ENCODE data around the gene ME1.
"Not testable (repeated sequence)": the region's sequence is repeated elsewhere in the genome, so short reads cannot be mapped to it uniquely, and the experiment has no call there.

ME1 gene

DNA sequence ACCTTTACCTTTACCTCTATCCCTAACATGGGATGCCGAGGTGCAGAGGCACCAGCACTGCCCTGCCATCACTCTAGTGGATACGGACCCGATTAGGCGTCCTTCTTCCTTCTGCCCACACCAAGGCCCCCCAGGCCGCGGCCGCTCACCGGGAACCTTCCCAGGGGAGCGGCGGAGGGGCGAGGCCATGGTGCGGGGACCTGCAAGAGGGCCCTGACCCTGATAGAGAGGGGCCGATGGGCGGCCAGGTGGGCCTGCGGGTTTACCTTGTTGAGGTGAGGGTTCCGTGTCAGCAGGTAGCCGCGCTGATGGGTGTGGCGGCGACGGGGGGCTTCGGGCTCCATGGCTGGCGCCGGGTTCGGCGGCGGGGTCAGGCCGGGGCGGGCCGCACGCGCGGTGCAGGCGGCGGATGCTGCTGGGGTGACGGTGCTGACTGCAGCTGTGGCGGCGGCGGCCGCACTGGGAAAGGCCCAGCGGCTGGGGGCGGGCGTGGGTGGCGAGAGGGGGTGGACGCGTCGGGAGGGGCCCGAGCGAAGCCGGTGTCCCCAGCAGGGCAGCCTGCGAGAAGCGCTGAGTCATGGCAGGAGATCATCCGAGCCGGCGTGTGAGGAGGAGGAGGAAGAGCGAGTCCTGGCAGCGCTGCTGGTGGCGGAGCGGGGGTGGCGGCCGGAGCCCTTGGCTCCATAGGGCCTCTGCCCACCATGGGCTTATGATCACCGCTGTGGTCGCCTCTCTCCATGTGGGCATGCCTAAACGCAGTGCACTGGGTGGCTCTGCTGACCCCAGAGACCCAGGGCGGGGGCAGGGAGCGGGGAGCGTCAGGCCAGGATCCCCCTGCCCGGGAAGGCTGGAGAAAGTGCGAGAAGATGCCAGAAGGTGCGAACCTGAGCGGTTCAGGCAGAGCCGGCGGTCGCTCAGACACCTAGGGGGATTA lies at the start of gene ME1:
Gene ME1 (minus strand): TSS at position 441 of the 934 bp plus-strand sequence. CDS start 97 bp downstream, at position 344.
- DNase-seq, result peak; percentile 70

GRCh38 chr6:83480470-83480869 lies 49.6 kb upstream of the ME1 start:
- no peak for DNase-seq

- DNase-seq, result no peak
Observed at GRCh38 chr6:83479389-83479788, 48.5 kb upstream of the ME1 start.

DNA sequence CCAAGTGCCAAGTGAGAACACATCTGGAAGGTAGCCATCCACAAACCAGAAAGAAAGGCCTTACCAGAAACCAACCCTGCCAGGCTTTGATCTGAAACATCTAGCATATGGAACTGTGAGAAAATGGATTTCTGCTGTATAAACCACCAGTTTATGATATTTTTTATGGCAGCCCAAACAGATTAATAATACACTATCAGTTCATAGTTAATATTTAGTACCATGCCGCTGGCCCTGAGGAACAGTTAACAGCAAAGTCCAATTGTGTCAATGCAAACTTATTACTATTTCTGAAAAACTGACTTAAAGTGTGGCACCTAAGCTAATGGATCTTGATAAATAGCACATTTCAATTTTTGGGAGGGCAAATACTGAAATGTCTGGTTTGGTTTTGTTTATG lies 46.1 kb upstream of the ME1 start:
- DNase-seq, result no peak

DNA sequence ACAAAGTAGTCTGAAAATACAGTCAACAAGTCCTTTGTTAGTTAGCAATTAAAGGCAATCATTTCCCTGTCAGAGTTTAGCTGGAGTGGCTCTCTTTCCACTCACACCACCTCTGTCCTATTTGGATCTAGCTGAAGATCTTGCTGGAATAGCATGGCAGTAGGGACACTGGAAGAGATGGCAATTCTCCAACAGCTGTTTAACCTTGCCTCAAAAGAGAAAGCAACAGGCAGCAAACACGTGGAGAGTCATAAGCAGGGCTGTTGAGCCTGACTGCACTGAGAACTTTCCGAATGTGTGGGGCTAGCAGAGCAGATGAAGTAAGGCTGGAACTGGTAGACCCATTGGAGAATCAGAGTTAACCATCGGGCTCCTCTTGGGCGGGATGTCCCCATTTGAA lies 43.5 kb upstream of the ME1 start:
- DNase-seq, result no peak

DNA sequence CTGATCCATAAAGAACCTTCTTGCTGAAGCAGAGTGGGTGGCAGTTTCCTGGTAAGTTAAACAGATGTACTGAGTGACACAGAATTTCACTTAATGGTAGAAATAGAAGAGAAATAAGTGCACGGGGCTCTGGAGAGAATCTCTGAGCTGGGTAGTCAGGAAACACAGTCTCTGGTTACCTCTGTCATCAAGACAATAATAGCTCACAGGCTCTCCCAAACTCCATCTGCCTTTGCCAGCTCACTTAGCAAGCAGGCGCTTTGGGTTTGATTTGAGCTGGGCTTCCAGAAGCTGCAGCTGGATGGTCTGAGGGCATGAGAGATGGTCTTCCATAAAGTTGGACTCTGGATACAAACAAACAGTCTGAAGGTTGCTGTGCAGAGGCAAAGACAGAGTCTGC lies 41.9 kb upstream of the ME1 start:
- DNase-seq, result no peak

DNA sequence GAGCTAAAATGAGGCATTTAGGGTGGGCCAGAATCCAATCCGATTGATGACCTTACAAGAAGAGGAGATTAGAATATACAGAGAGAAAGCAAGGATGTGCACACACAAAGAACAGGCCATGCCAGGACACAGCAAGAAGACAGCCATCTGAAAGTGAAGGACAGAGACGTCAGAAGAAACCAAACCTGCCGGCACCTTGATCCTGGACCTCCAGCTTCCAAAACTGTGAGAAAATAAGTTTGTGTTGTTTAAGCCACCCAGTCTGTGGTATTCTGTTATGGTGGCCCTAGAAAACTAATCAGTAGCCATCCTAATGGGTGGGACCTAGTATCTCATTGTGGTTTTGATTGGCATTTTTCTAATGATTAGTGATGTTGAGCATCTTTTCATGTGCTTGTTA lies 39.7 kb upstream of the ME1 start:
- no peak for DNase-seq

DNA sequence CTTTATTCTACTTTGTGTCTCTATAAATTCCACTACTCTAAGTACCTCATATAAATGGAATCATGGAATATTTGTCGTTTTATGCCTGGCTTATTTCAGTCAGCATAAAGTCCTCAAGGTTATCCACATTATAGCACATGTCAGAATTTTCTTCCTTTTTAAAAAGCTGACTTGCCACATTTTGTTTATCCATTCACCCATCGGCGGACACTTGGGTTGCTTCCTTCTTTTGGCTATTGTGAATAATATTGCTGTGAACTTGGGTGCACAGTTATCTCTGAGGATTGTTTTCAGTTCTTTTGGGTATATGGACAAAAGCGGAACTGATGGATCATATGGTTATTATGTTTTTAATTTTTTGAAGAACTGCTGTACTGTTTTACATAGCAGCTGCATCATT lies 39.1 kb upstream of the ME1 start:
- DNase-seq, result no peak

DNA sequence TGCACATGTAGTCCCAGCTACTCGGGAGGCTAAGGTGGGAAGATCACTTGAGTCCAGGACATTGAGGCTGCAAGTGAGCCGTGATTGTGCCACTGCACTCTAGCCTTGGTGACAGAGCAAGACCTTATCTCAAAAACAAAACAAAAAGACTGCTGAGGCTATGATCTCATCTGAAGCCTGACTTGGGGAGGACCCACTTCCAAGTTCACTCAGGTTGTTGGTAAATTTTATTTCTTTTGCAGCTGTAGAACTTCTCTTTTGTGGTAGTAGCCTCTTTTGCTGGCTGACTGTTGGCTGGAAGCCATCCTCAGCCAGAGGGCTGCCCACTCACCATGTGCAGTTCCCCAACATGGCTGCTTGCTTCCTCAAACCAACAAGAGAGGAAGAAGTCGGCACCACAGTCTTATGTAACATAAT lies 36.8 kb upstream of the ME1 start:
- peak; percentile 60 for DNase-seq

- no peak for DNase-seq
Observed at GRCh38 chr6:83466328-83466727, 35.5 kb upstream of the ME1 start.

- DNase-seq, result no peak
Observed at GRCh38 chr6:83464381-83465140, 33.7 kb upstream of the ME1 start.

- no peak for DNase-seq
Observed at GRCh38 chr6:83463886-83464285, 33.0 kb upstream of the ME1 start.

- no peak for DNase-seq
Observed at GRCh38 chr6:83462524-83462923, 31.7 kb upstream of the ME1 start.

- DNase-seq, result no peak
Observed at GRCh38 chr6:83461438-83461837, 30.6 kb upstream of the ME1 start.

GRCh38 chr6:83459663-83460062 lies 28.8 kb upstream of the ME1 start:
- no peak for DNase-seq

DNA sequence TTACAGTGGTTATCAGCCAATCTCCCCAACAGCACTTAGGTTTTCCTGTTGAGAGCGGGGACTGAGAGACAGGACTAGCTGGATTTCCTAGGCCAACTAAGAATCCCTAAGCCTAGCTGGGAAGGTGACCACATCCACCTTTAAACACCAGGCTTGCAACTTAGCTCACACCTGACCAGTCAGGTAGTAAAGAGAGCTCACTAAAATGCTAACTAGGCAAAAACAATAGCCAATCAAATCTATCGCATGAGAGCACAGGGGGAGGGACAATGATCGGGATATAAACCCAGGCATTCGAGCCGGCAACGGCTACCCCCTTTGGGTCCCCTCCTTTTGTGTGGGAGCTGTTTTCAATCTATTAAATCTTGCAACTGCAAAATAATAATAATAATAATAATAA lies 19.2 kb upstream of the ME1 start:
- not testable (repeated sequence) for DNase-seq

DNA sequence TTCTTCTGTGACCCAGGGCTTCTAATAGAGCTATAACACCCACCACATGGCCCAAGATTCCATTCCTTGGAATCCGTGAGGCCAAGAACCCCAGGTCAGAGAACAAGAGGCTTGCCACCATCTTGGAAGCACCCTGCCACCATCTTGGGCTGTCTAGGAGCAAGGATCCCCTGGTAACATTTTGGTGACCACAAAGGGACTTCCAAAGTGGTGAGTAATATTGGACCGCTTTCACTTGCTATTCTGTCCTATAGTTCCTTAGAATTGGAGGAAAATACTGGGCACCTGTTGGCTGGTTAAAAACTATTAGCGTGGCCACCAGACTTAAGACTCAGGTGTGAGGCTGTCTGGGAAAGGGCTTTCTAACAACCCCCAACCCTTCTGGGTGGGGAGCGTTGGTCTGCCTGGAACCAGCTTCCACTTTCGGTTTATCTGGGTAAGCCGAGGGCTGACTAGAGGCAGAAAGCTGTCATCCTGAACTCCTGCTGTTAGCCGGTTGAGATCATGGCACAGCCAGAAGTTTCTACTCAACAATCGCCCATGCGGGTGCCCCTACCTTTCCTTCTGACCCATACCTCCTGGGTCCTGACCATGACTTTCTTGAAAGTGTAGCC lies 13.3 kb upstream of the ME1 start:
- DNase-seq, result not testable (repeated sequence)

- no peak for DNase-seq
Observed at GRCh38 chr6:83443516-83443915, 12.7 kb upstream of the ME1 start.

DNA sequence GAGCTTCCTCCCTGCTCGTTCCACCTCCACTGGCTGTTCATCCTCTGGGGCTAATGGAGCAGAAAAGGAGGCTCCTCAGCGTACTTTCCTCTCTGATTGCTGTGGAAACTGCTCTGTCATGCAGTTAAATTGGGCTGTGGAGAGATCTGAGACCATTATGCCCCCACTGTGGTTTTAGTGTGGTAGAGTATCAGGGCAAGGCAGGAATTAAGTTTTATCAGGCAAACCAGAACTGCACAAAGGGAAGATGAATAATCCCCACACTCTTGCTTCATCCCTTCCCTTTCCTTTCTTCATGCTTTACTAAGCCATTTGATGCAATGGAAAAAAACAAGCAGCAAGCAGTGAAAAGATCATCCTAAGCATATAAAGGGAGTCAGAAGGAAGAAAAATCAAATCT lies 11.9 kb upstream of the ME1 start:
- no peak for DNase-seq

DNA sequence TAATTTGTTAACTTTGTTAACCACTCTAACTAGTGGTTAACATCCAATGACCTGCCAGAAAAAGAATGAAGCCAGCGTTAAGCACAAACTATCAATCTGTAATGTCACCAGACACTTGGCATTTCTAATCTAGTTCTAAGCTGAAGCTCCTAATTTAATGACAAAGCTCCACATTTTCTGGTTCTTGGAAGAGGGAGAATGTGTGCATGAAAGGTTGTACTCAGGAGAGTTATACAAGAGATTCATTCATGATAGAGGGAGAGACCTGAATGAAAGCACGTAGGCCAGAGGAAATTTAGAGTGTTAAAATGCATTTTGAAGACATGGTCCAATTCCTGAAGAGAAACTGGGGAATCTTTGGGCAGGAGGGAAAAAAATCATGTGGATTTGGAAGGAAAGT lies 8.3 kb upstream of the ME1 start:
- no peak for DNase-seq

- DNase-seq, result no peak
Observed at GRCh38 chr6:83436674-83437073, 5.8 kb upstream of the ME1 start.

DNA sequence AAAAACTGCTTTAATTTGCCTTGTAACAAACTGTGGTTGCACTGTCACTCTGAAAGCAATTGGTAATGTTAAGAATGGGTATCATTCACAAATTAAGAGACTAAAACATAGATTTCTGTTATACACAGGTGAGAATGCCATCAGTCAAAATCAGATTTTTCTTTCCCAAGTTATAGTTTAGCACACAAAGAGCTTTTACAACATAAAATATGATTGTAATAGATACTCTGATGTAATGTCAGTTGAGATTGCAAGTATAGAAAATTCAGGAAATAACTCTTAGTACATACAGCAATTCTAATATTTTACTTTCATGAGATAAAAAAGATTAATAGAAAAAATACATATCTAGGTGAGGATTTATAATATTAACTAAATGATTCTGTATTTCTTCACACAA lies 2.3 kb upstream of the ME1 start:
- no peak for DNase-seq

GRCh38 chr6:83432636-83433035 lies 1.8 kb upstream of the ME1 start:
- no peak for DNase-seq

Measured in CD4-positive, alpha-beta T cell treated with Interferon gamma for 1 hour (primary cell).